ENCODE data around the gene TIAM2.
"Not testable (repeated sequence)": the region's sequence is repeated elsewhere in the genome, so short reads cannot be mapped to it uniquely, and the experiment has no call there.

TIAM2 gene

DNA sequence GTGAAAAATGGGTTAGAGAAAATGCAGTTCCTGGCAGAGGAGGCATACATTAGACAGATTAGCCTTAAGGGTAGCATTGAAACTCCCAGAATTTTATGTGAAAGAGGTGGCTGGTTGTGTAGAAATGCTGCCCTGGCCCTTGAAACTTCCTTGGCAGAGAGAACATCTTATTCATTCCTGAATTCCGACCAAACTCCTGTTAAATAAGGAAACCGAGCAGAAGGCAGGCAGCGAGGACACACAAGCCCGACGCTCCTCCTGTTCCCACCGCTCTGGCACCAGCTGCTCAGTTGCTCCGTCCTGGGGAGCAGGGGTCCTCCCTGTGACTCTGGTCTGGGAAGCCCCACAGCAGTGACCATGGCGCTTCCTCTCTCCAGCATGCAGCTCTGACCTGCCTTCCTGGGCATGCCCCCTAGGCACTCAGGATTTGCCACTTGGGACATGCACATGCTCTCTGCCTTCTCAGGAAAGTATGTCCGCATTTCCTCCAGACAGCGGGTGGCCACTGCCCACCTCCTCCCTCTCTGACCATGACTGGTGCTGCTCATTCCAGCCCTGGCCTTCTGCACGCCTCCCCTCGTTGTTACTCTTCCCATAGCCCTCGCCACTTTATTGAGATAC lies 233.5 kb downstream of the TIAM2 start:
- H3K4me3 ChIP-seq (ENCODE audit: low read depth, low read length): no peak overlapping the region
- in situ Hi-C loops (cut with HindIII; ENCODE audit: low sequenced_read_pairs): no loop called here
- peak; percentile 23 for DNase-seq (ENCODE audit: low read depth, low spot score)
- TF ChIP-seq, protein P1, sequence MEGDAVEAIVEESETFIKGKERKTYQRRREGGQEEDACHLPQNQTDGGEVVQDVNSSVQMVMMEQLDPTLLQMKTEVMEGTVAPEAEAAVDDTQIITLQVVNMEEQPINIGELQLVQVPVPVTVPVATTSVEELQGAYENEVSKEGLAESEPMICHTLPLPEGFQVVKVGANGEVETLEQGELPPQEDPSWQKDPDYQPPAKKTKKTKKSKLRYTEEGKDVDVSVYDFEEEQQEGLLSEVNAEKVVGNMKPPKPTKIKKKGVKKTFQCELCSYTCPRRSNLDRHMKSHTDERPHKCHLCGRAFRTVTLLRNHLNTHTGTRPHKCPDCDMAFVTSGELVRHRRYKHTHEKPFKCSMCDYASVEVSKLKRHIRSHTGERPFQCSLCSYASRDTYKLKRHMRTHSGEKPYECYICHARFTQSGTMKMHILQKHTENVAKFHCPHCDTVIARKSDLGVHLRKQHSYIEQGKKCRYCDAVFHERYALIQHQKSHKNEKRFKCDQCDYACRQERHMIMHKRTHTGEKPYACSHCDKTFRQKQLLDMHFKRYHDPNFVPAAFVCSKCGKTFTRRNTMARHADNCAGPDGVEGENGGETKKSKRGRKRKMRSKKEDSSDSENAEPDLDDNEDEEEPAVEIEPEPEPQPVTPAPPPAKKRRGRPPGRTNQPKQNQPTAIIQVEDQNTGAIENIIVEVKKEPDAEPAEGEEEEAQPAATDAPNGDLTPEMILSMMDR (IDR thresholded peaks at IDR 0.05; ENCODE audit: low read depth, low read length): no peak

DNA sequence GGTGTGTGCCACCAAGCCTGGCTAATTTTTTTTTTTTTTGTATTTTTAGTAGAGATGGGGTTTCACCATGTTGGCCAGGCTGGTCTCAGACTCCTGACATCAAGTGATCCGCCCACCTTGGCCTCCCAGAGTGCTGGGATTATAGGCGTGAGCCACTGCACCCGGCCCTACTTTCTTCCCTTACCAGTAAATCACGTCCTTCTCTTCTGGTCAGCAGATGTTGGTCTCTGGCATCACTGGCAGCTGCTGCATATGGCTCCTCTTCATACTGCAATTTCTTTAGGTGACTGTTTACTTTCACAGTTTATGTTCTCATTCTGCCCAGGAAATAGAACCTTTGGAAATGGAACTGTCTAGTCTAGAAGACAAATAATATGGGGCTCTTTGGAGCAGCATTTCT lies 235.9 kb downstream of the TIAM2 start:
- in situ Hi-C loops (cut with HindIII; ENCODE audit: low sequenced_read_pairs); DNase-seq (ENCODE audit: low read depth, low spot score); H3K4me3 ChIP-seq (ENCODE audit: low read depth, low read length): not testable (repeated sequence)

GRCh38 chr6:155232848-155233247 lies 237.7 kb downstream of the TIAM2 start:
- in situ Hi-C loops (cut with HindIII; ENCODE audit: low sequenced_read_pairs): no loop called here
- DNase-seq (ENCODE audit: low read depth, low spot score): no peak
- H3K4me3 ChIP-seq (ENCODE audit: low read depth, low read length): no peak overlapping the region
- TF ChIP-seq, protein P1 (IDR thresholded peaks at IDR 0.05; ENCODE audit: low read depth, low read length): no peak

- TF ChIP-seq, protein P1 (IDR thresholded peaks at IDR 0.05; ENCODE audit: low read depth, low read length): no peak
- no peak overlapping the region for H3K4me3 ChIP-seq (ENCODE audit: low read depth, low read length)
- in situ Hi-C loops (cut with HindIII; ENCODE audit: low sequenced_read_pairs): no loop called here
- DNase-seq (ENCODE audit: low read depth, low spot score): no peak
Measured at GRCh38 chr6:155234167-155234566, 239.1 kb downstream of the TIAM2 start.

DNA sequence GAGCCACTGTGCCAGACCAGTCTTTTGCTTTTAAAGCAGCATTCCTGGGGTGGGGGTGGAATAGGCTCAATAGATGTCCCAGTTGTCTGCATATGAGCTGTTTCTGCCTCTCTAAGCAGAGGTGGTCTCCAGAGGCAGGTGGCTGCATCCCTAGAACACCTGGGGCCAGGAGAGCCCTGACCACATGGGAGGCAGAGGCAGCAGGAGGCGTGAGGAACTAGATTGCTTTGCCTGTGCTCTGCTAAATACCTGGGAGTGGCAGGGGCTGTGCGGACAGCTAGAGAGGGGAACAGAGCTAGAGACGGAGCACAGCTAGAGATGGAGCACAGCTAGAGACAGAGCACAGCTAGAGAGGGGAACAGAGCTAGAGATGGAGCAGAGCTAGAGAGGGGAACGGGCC lies 239.6 kb downstream of the TIAM2 start:
- in situ Hi-C loops (cut with HindIII; ENCODE audit: low sequenced_read_pairs): no loop called here
- no peak overlapping the region for H3K4me3 ChIP-seq (ENCODE audit: low read depth, low read length)
- TF ChIP-seq, protein P1 (IDR thresholded peaks at IDR 0.05; ENCODE audit: low read depth, low read length): no peak
- DNase-seq (ENCODE audit: low read depth, low spot score): no peak

DNA sequence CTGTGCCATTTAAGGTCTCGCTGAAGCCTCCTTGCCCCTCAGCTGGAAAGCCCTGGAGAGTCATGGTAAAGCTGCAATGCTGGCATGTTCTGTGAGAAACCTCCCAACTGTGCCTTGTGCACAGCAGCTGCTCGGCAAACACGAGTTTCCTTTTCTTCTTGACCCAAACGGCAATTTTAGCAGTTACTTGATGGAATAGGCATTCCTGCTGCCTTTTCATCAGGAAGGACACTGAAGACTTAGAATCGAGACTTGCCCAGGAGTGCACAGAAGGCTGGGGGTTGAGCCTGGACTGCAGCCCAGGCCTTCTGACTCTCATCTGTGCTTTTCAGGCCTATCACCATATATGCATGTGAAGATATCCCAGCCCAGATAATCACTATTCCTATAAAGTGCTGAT lies 240.0 kb downstream of the TIAM2 start:
- DNase-seq (ENCODE audit: low read depth, low spot score): peak; percentile 10
- TF ChIP-seq, protein P1 (IDR thresholded peaks at IDR 0.05; ENCODE audit: low read depth, low read length): no peak
- H3K4me3 ChIP-seq (ENCODE audit: low read depth, low read length): no peak overlapping the region
- in situ Hi-C loops (cut with HindIII; ENCODE audit: low sequenced_read_pairs): no loop called here

- no peak for DNase-seq (ENCODE audit: low read depth, low spot score)
- in situ Hi-C loops (cut with HindIII; ENCODE audit: low sequenced_read_pairs): no loop called here
- H3K4me3 ChIP-seq (ENCODE audit: low read depth, low read length): no peak overlapping the region
- TF ChIP-seq, protein P1 (IDR thresholded peaks at IDR 0.05; ENCODE audit: low read depth, low read length): no peak
Measured at GRCh38 chr6:155237613-155238012, 242.5 kb downstream of the TIAM2 start.
